HG02870 (cell line): Measurements from ENCODE around the gene POLR1D.
A peak's percentile ranks its signal among the peaks of the same experiment; 100 is the strongest.

ENCODE experiments used
- ATAC-seq: cut with Tn5 transposase; IDR thresholded peaks from one replicate; pipeline ENCODE4 v1.9.1; 2021; ENCODE audit warnings: mild to moderate bottlenecking, moderate library complexity; ENCODE audit not compliant: unreplicated experiment

The POLR1D gene, protein sequence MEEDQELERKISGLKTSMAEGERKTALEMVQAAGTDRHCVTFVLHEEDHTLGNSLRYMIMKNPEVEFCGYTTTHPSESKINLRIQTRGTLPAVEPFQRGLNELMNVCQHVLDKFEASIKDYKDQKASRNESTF

DNA sequence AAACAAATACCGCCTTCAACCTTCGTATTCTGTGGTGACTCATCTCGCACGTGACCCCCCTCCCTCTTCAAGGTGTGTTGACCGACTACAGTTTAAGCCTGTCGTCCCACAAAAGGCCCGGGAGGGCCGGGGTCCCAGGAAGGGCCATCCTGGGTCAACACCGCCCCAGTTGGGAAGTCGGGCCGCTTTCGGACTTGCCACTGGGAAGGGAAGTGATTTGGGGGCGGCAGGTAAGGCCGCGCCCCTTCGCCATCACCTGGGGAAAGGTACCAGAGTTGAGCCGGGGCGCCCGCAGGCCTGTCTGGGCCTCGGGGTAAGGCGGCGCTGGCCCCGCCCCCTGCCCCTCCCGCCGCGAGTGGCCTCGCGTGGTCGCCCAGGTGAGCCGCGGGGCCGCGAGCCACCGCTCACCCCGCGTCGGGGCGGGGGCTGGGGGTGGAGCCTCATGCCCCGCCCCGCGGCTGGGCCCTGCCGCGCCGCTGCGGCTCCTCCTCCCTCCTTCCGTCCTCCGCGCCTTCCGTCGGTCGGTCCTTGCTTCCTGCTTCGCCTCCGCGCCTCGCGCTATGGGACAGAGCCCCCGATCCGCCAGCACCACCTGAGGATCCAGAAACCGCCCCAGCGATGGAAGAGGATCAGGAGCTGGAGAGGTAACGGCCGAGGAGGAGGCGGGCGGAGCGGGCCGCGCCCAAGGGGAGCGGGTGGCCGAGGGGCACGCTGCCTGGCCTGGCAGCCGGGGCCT is at the start of gene POLR1D:
POLR1D (plus strand) TSS at position 527 of the 736 bp plus-strand sequence; CDS start at position 619, 92 bp downstream.
- ATAC-seq = peak; percentile 43

DNA sequence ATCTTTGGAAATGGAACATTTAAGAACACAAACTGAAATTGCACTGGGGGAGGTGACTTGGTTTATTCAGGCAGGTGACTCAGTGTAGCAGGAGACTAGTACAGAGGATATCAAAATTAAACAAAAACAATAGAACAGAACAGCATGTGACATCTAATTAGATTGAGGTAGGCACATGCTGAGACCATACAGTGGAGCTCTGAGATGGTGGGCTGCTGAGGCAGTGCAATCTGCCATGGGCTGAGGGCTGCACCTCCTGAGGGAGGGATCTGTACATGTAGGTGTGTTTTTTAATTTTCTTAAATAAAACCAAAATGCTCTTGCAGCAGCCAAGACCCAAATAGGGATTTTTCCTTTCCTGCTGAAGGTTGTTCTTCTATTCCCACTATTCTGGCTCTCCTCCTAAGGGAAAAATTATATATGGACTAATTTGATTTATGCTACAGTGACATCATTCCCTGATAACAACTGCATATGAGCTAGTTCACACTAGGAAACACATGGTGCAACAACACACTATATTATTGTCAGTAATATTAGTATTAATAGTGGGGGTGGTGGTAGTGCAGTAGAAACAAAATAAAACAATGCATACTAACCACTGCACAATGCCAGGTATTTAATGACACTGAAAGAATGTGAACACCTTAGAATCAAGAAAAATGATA is 49.3 kb upstream of the POLR1D start:
- no peak for ATAC-seq

DNA sequence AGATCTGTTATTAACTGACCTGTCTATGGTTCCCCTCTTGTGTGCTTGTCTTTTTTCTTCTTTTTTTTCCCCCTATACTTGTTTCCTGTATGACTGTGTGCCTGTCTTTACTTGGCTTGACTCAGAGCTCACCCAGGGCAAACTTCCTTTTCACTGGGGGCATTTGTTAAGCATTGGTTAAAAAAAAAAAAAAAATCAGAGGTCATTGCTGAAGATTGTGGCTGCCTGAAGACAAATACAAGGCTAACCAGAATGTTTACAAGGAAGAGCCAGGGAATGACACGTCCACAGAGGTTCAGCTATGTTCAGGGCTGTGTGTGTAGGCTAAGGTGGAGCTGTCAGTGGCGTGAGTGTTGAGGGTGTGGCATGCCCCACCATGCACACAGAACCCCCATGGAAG is 48.4 kb upstream of the POLR1D start:
- ATAC-seq = no peak

DNA sequence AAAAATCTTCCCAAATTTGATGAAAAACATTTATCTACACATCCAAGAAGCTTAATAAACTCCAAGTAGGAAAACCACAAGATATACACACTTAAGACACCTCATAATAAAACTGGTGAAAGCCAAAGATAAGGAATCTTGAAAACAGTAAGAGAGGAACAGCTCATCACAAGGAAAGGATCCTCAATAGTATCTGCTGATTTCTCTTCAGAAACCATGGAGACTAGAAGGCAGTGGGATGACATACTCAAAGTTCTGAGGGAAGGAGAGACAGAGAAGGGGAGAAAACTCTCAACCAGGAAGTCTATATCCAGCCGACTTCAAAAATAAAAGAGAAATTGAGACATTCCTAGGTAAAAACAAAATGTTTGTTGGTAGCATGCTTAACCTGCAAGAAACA is 47.0 kb upstream of the POLR1D start:
- ATAC-seq = no peak

DNA sequence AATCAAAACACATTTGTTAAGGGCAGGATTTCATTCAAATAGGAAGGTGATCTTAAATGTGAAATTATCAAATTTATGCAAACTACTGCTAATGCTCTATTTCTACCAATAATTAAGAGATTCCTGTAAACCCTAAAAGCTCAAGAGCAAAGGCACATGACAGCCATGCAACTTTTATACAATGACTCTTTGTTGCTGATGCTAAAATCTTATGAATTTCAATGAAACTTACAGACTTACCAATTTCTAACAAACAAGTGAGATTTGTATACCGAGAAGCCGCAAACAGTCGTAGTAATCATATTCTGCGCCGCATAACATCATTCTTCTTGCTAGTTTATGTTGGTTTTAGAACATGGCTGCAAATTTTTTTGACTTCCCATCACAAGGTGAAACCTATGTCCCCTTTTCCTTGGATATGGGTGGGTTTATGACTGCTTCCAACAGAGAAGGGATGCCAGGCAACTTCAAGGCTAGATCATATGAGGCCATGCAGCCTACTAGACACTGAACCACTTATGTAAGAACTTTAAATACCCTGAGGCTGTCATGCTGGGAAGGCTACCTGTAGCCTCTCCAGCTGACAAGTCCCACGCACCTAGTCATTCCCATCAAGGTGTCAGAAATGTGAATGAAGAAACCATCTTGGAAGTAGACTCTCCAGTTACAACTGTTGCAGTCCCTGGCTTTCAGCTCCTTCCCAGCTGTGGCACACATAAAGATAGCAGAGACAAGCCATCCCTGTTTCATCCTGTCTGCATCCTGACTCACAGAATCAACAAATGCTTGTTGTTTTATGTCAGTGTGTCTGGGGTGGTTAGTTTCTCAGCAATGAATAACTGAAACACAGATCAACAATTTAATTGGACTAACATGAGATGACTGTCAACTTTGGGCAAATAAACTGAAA is 43.3 kb upstream of the POLR1D start:
- ATAC-seq = no peak

DNA sequence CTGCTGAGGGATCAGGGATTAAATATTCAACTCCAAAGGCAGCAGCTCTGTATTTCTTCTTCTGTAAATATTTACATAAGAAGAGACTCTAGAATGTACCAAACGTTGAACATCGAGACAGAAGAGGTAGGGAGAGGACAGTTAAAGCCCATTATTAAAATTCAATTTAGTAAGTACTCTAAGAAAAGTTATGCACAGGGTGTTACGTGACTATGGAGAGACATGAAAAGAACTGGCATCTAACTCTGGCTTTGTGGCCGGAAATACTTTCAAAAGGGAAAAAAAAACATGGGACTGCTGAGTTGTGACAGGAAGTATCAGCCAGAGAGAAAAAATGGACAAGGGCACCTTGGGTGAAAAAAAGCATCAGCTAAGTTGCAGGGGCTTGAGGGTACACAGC is 38.0 kb upstream of the POLR1D start:
- ATAC-seq = no peak

DNA sequence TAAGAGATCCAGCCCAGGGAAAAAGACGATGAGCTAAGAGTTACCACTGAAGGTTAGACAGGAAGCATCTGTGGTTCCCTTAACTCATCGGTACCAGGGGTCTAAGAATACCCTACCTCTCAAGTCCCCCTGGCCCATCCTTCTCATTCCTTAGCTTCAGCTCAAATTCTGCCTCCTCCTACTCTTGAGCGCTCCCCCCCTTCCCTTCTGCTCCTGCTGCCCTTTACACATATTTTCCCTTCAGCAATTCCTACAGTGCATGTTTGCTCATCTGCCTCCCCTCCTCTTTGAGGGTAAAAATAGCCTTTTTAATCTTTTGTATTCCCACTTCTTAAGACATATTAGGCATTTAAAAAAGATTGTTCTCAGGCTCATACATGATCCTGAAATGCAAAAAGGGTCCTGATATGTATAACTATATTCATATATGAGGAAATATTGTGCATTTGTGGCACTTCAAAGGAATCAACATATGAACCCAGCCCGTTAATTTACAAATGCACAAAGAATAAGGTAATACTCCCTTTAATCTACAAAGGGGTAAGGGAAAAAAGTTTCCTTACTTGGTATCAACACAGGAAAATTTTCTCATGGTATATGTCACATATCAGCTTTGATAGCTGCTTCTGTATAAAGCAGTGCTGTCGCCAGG is 34.5 kb upstream of the POLR1D start:
- no peak for ATAC-seq

DNA sequence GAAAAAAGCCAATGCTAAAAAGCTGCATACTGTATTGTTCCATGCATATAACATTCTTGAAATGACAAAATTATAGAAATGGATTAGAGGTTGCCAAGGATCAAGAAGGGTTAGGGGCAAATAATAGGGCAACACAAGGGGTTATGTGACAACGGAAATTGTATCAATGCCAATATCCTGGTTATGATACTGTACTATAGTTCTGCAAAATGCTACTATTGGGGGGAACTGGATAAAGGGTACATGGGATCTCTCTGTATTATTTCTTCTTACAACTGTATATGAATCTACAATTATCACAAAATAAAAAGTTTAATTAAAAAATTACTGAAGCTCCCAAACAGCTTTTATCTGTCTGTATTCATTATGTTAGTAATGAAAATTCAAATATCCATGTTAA is 33.3 kb upstream of the POLR1D start:
- ATAC-seq = no peak

DNA sequence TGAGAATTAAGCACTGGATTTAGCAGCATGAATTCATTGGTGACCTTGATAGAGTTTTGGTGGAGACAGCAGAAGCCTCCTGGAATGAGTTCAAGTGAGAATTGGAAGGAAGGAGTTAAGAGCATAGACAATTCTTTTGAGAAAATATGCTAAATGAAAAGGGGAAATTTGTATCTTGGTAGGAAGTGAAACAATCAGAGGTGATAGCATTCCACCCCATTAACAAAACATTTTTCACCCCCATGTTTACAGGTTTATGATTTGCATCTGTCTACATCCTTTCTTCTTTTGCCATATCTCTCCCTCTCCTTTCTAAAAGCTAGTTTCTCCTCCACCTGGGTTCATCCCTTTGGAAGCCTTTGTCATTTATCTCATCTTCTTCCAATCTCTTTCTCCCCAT is 28.8 kb upstream of the POLR1D start:
- no peak for ATAC-seq

DNA sequence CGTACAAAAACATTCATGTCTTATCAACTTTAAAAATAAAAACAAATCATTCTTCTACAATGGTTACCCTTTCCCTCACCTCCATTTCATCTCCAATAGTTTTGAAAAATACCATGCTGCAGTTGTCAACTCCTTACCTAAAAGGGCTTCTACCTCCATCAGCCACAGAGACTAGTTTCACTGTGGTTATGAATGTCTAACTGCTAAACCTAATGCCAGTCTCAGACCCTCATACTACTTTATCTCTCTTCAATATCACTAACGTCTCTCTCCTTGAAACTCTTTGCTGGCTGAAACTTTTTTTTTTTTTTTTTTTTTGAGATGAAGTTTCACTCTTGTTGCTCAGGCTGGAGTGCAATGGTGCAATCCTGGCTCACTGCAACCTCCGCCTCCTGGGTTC is 28.4 kb upstream of the POLR1D start:
- ATAC-seq = no peak

DNA sequence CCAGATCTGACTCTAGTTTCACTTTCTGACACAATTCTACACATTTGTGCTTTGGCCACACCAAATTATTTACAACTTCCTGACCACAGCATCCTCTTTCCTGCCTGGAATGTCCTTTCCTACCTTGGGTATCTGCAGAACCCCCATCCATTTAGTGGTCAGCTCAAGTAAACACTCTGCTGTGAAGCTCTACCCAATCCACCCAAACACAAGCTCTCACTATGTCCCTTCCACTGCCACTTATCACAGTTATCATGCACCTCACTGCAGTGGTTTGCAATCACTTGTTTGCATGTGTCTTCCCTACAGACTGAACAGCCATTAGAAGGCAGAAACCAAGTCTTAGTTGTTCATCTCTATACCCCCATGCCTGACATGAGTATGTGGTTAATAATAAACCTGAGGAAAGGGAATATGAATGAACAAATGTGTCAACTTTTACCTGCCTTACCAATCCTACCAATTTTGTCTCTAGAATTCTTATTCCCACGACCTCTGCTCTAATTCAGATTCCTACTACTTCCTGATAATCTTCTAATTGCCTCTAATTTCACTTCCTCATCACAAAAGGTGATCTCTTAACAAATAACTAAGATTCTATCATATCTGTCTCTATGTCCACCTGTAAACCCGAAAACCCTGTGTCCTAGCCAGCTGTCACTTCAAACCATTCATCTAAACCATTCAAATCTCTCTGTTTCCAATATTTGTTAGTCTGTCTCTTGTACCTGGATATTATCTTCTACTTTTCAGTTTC is 26.5 kb upstream of the POLR1D start:
- no peak for ATAC-seq

DNA sequence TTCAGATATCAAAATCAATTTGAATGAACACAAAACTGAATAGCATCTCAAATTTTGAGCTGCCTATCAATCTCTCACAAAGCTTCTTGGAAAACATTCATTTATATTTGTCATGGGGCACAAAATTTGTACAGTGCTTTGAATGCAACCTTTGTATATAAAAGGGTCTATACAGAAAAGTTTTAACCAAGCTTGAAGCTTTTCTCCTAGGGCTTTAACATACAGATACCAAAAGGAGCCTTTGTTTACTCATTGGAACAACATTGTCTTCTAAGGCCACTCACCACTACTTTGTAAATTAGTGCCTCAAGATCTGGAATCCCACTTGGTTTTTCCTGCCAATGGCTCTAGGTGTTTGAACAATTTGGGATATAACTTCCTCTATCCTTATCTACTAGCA is 22.6 kb upstream of the POLR1D start:
- no peak for ATAC-seq

DNA sequence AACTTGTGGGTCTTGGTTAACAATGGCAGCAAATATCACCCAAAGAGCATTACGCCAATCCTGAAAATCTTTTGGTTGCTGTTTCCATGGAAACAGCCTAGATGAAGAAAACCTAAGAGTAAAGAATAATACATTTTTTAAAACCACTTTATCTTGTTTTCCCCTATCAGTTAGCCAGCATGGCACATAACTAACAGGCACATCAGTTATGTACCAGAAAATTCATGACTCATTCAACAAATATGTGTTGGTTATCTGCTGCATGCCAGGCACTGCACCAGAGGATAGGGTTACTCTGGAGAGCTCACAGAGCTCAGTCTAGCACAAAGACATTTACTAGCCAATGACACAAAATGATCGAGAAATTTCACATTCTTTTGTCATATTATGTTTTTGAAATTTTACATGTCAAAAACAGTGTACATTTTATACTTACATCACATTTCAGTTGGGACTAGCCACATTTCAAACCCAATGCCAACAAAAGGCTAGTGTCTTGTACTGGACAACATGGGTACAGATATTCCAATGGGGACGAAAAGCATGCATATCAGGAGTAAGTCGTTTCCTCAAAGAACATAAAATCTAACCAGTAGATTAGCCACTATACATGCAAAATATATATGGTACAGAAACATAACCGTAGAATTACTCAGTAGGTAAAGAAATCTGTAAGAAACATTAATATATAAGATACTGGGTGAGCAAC is 21.7 kb upstream of the POLR1D start:
- ATAC-seq = no peak

DNA sequence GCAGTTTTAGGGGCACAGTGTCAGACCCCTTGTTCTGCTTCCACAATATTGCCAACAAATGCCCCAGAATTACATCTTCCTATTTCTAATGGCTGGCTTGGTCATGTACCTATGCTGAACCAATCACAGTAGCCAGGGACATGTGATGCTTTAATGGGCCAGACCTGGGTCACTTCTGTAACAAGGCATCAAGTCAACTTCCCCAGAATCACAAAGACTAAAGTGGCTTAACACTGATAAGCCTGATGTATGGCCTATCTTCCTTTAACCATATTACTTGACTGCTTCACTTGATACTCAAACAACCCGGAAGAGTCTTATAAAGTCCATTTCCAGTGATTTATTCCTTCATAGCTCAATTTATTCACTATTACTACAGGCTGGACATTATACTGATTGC is 21.0 kb upstream of the POLR1D start:
- no peak for ATAC-seq

DNA sequence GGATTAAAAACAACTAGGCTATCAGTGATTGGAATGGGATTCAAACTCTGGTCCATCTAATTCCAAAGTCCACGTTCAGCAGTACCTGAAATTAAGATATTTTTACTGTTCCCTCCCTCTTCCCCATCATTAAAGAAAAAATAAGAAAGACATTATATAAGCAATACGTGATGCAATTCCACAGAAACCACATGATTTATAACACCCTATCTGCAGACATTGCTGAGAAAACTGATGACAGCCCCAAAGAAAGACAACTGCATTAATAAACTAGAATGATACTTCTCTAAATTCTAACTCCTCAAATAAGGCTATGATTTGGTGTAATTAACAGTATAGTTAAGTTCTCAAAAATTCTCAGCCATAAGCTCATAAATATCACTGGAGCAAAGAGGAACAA is 20.5 kb upstream of the POLR1D start:
- ATAC-seq = no peak

DNA sequence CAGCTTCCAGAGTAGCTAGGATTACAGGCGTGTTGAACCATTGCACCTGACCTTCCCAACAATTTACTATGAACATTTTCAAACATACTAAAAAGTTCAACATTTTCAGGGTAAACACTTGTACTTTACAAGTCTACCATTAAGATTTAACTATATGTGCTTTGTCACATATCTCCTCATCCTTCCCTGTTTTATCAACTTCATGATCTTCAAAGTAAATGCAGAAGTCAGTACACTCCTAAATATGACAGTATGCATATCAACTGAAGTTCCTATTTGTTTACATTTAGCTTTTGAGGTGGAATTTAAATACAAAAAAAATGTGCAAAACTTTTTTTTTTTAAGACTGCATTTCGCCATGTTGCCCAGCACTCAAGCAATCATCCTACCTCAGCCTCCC is 19.9 kb upstream of the POLR1D start:
- ATAC-seq = no peak

DNA sequence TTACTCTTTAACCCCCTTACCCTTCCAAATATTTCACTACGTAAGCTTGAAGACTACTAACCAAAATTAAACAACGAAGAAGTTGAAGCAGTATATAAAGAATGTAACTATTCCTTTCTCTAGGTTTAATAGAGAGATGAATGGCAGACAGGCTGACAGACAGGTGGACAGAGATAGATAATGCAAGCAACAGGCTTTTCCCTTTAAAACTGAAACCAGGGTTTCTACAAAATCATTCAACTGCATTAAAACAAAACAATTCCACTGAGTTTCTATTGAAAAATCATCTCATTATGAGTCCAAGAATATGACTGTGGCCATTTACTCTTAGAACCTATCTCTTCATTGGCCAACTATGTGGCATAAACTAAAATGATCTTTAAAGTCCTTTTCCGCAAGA is 16.6 kb upstream of the POLR1D start:
- ATAC-seq = no peak

DNA sequence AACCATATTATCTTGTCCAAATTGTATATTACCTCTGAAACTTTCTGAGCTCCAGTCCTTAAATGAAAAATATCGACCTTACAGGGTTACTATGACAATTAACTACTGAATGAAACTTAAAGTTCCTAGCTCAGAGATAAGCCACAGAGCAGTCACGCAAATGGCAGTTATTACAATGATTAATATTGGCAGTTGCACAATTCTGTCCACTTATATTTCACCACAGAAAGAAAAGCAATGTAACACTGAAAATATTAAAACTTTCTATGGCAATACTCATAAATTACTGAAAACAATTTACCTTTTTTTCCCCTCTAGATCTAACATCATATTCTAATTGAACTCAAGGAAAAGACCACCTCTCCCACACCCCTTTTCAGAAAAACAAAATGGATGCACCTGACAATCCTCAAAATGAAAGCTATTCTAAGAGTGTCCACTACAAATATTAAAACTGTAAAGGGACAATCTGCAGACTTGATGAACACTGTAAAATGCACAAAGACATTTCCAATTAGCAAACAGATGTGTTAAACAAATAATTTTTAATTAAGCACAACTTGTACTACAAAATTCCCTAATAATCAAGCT is 16.0 kb upstream of the POLR1D start:
- no peak for ATAC-seq

DNA sequence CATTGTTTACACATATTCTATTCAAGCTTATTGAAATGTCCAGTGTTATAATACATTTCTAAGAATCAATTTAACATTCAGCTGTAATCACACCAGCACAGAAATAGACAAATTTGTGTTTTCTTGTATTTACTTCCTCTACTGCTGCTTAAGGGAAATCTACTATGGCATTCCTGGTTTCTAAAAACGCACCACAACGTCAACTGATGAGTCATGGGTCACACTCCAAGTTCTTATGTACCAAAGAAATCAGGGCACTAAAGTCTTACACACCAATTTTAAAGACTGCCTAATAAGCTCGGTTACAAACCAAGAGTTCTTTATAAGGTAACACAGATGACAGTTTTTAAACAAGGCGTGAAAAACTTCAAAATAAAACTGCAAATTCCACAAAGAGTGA is 14.6 kb upstream of the POLR1D start:
- ATAC-seq = no peak
